K562 (cell line): ENCODE data around the gene SLC24A1. TPM values are rescaled to one million over a fixed set of nuclear protein-coding genes. Genes with fewer than 3 reads are reported as not detected.

Source experiments
- CBFA2T3 ChIP-seq: fragments of 450-650 bp; IDR thresholded peaks from 2 replicates; pipeline ENCODE4 v1.6.1; 2017
- CBX1 ChIP-seq: sonication (generic); IDR thresholded peaks from 2 replicates; pipeline ENCODE4 v1.6.1; 2016; ENCODE audit warnings: antibody characterized with exemption, low read depth, mild to moderate bottlenecking
- CC2D1A ChIP-seq: fragments of 450-650 bp; IDR thresholded peaks from 2 replicates; pipeline ENCODE4 v1.6.1; 2017; ENCODE audit warnings: mild to moderate bottlenecking
- GABPB2 ChIP-seq: fragments of 250-450 bp; sonication (Bioruptor Pico); conservative IDR thresholded peaks from 2 replicates; pipeline ENCODE4 v1.5.1; 2021; ENCODE audit warnings: mild to moderate bottlenecking
- KLF6 ChIP-seq: fragments of 250-450 bp; sonication (Bioruptor Pico); IDR thresholded peaks from 2 replicates; pipeline ENCODE4 v1.4.0; 2020; ENCODE audit warnings: mild to moderate bottlenecking, moderate library complexity, borderline replicate concordance
- MTF1 ChIP-seq: fragments of 250-450 bp; sonication (Bioruptor Pico); IDR thresholded peaks from 2 replicates; pipeline ENCODE4 v1.9.0; 2021; ENCODE audit warnings: moderate library complexity, mild to moderate bottlenecking, inconsistent platforms, borderline replicate concordance
- NFRKB ChIP-seq: fragments of 450-650 bp; IDR thresholded peaks from 2 replicates; pipeline ENCODE4 v1.6.1; 2016; ENCODE audit warnings: low read depth
- NR2C2 ChIP-seq, 2 experiments: fragments of 200-800 bp in 1 of 2; sonication (Bioruptor generic) in 1 of 2; sonication (generic) in 1 of 2; formaldehyde crosslinking in 1 of 2; IDR thresholded peaks; 2 replicates each; pipeline versions ENCODE4 v1.6.1 to v1.8.0; 2016 to 2022; ENCODE audit warnings: mild to moderate bottlenecking in 1 of 2, missing compliant biosample characterization in 1 of 2, missing genetic modification characterization in 1 of 2, missing genetic modification reagents in 1 of 2
- RAD51 ChIP-seq: fragments of 450-650 bp; IDR thresholded peaks from 2 replicates; pipeline ENCODE4 v1.7.1; 2016; ENCODE audit warnings: low read depth, mild to moderate bottlenecking, borderline replicate concordance
- SMAD3 ChIP-seq: fragments of 450-650 bp; formaldehyde crosslinking; conservative IDR thresholded peaks from 2 replicates; pipeline ENCODE4 v1.4.0; 2020; ENCODE audit warnings: mild to moderate bottlenecking
- SRSF9 ChIP-seq: fragments of 200-400 bp; formaldehyde crosslinking; IDR thresholded peaks from 2 replicates; pipeline ENCODE4 v1.6.1; 2017; ENCODE audit warnings: low read depth, low read length, borderline replicate concordance
- STAG1 ChIP-seq: sonication (generic); formaldehyde crosslinking; IDR thresholded peaks from 2 replicates; pipeline ENCODE4 v1.5.0; 2020; ENCODE audit warnings: missing genetic modification reagents, borderline replicate concordance
- TAF15 ChIP-seq: fragments of 200-400 bp; formaldehyde crosslinking; IDR thresholded peaks from 2 replicates; pipeline ENCODE4 v1.6.1; 2017; ENCODE audit warnings: mild to moderate bottlenecking, low read depth, low read length, moderate library complexity
- TARDBP ChIP-seq: fragments of 450-650 bp; IDR thresholded peaks from 2 replicates; pipeline ENCODE4 v1.6.1; 2016
- TEAD1 ChIP-seq, 2 experiments: fragments of 450-650 bp in 1 of 2; sonication (generic) in 1 of 2; formaldehyde crosslinking; IDR thresholded peaks; 2 replicates each; pipeline versions ENCODE4 v1.4.0 to v1.8.0; 2020 to 2022; ENCODE audit warnings: mild to moderate bottlenecking in 2 of 2, missing genetic modification reagents in 1 of 2
- TRIM28 ChIP-seq: fragments of 450-650 bp; IDR thresholded peaks from 2 replicates; pipeline ENCODE4 v1.6.1; 2017
- TSC22D4 ChIP-seq: fragments of 450-650 bp; IDR thresholded peaks from 2 replicates; pipeline ENCODE4 v1.6.1; 2016; ENCODE audit warnings: missing genetic modification characterization, missing biosample characterization, control low read depth
- ZBTB8A ChIP-seq: fragments of 450-650 bp; IDR thresholded peaks from 2 replicates; pipeline ENCODE4 v1.6.1; 2018; ENCODE audit warnings: mild to moderate bottlenecking, moderate library complexity; ENCODE audit not compliant: partially characterized antibody
- ZC3H11A ChIP-seq: IDR thresholded peaks from 2 replicates; pipeline ENCODE4 v1.6.1; 2012; ENCODE audit warnings: low read depth, low read length, improper control_type of control experiment
- ZNF239 ChIP-seq: fragments of 250-450 bp; sonication (Bioruptor Pico); IDR thresholded peaks from 2 replicates; pipeline ENCODE4 v1.4.0; 2020; ENCODE audit warnings: mild to moderate bottlenecking
- ZNF274 ChIP-seq: IDR thresholded peaks from 2 replicates; pipeline ENCODE4 v1.6.1; 2011; ENCODE audit warnings: low read depth, mild to moderate bottlenecking, low read length, moderate library complexity, borderline replicate concordance
- polyA plus RNA-seq, 8 experiments: library from polyadenylated mRNA; depleted of rRNA in 4 of 8; stranded (reverse) in 5 of 8; unstranded in 3 of 8; fragments of >200 nt; fragmentation: Nextera tagmentation in 2 of 8; fragmentation: Illumina TruSeq in 1 of 8; extraction: Ambion mirVana in 2 of 8; extraction: Trizol in 1 of 8; gene quantifications; 2 replicates each; pipeline versions ENCODE4 v1.2.1 to v1.2.3, GENCODE V29; 2011 to 2014; ENCODE audit warnings: inconsistent platforms in 1 of 8, missing spikeins in 1 of 8
- total RNA-seq, 7 experiments: library from RNA; depleted of rRNA in 6 of 7; stranded (reverse); fragments of >200 nt in 6 of 7; fragmentation: Illumina TruSeq in 2 of 7; extraction: Trizol in 2 of 7; gene quantifications; 2 replicates each; pipeline versions ENCODE4 v1.2.1 to v1.2.3, GENCODE V29; 2011 to 2021; ENCODE audit warnings: low replicate concordance in 1 of 7
- TF ChIP-seq, protein P1 (sequence below): fragments of 250-450 bp; sonication (Bioruptor Pico); IDR thresholded peaks from 2 replicates; pipeline ENCODE4 v1.5.1; 2021; ENCODE audit warnings: mild to moderate bottlenecking
- TF ChIP-seq, protein P2 (sequence below): sonication (generic); formaldehyde crosslinking; IDR thresholded peaks from 2 replicates; pipeline ENCODE4 v1.8.0; 2022; ENCODE audit warnings: mild to moderate bottlenecking, missing genetic modification reagents, borderline replicate concordance
- TF ChIP-seq, protein P3 (sequence below), 2 experiments: fragments of 200-800 bp in 1 of 2; sonication (Bioruptor generic) in 1 of 2; sonication (generic) in 1 of 2; formaldehyde crosslinking in 1 of 2; IDR thresholded peaks in 1 of 2; conservative IDR thresholded peaks in 1 of 2; 2 replicates each; pipeline versions ENCODE4 v1.5.0 to v1.6.1; 2016 to 2020; ENCODE audit warnings: missing compliant biosample characterization in 1 of 2, missing genetic modification characterization in 1 of 2, missing genetic modification reagents in 1 of 2

SLC24A1 gene
- total and polyA plus RNA-seq, 9 of the 15 experiments (the other 6 are each of a cell fraction or from before 2014, with no cell fraction given): 3.1 to 8.2 (median 5.5) TPM

DNA sequence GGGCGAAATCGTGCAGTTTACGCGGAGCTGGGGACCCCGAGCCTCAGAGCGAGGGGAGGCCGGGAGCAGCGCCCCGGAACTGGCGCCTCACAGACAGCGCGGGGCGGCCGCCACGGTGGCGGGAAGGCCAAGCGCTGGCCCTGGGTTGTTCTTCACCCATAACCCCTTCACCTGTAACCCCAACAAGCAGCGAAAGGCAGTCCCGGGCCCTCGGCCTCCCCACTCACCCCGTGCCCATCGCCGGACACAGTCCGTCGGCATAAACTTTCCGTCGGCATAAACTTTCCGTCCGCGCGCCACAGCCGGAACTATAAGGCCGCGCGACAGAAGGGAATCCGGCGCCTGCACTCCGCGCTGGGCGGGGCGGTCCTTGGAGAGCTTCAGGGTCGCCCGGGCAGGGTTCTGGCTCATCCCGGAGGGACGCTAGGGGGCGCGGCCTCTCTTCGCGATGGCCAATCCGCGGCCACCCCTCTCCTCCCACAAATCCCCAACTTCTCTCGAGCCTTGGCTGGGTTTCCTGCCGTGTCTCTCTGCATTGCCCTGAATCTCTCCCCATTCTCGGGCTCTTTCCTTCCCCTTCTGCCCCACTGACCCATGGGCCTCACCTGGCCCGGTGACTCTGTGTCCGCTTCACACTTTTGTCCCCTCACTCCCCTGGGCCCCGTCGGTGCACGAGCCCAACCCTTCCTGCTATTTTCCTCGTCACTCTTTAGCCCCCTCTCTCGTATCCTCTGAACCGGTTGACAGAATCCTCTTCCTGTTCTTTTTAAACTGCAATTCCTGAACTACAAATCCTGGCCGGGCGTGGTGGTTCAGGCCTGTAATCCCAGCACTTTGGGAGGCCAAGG is 10.6 kb upstream of the SLC24A1 start, which contains the start of gene INTS14 (continued):
- TF ChIP-seq NR2C2 (CRISPR knock-in tag; IDR thresholded peaks at IDR 0.05) (peak; percentile 86; the same call in 1 of the 2 replicates), NR2C2 (tag; IDR thresholded peaks at IDR 0.05) (peak; percentile 96), TARDBP (peak; percentile 89), ZNF274 (no peak), GABPB2 (CRISPR knock-in tag) (no peak), MTF1 (CRISPR knock-in tag) (no peak), CBX1 (peak; percentile 96), CC2D1A (peak; percentile 71), SMAD3 (CRISPR knock-in tag) (no peak; the same call in 1 of the 2 replicates), SRSF9 (no peak), ZBTB8A (no peak), ZNF239 (CRISPR knock-in tag) (no peak), TSC22D4 (tag) (no peak), TEAD1 (CRISPR knock-in tag; IDR thresholded peaks at IDR 0.05) (peak; percentile 82 to 90), STAG1 (CRISPR knock-in tag) (no peak), NFRKB (peak; percentile 81), KLF6 (CRISPR knock-in tag) (0 out of 2 replicates have a peak, but pooled peaks have one; percentile 4), TRIM28 (peak; percentile 79; the same call in 1 of the 2 replicates), ZC3H11A (peak; percentile 92; the same call in 1 of the 2 replicates), TAF15 (no peak), RAD51 (peak; percentile 15; the same call in 1 of the 2 replicates), CBFA2T3 (peak; percentile 22; the same call in 1 of the 2 replicates)
- TF ChIP-seq, protein P1, sequence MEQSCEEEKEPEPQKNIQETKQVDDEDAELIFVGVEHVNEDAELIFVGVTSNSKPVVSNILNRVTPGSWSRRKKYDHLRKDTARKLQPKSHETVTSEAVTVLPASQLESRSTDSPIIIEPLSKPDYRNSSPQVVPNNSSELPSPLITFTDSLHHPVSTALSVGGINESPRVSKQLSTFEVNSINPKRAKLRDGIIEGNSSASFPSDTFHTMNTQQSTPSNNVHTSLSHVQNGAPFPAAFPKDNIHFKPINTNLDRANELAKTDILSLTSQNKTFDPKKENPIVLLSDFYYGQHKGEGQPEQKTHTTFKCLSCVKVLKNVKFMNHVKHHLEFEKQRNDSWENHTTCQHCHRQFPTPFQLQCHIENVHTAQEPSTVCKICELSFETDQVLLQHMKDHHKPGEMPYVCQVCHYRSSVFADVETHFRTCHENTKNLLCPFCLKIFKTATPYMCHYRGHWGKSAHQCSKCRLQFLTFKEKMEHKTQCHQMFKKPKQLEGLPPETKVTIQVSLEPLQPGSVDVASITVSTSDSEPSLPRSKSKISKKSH: no peak
- TF ChIP-seq, protein P2, sequence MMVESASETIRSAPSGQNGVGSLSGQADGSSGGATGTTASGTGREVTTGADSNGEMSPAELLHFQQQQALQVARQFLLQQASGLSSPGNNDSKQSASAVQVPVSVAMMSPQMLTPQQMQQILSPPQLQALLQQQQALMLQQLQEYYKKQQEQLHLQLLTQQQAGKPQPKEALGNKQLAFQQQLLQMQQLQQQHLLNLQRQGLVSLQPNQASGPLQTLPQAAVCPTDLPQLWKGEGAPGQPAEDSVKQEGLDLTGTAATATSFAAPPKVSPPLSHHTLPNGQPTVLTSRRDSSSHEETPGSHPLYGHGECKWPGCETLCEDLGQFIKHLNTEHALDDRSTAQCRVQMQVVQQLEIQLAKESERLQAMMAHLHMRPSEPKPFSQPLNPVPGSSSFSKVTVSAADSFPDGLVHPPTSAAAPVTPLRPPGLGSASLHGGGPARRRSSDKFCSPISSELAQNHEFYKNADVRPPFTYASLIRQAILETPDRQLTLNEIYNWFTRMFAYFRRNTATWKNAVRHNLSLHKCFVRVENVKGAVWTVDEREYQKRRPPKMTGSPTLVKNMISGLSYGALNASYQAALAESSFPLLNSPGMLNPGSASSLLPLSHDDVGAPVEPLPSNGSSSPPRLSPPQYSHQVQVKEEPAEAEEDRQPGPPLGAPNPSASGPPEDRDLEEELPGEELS (CRISPR knock-in tag): no peak
- TF ChIP-seq, protein P3, sequence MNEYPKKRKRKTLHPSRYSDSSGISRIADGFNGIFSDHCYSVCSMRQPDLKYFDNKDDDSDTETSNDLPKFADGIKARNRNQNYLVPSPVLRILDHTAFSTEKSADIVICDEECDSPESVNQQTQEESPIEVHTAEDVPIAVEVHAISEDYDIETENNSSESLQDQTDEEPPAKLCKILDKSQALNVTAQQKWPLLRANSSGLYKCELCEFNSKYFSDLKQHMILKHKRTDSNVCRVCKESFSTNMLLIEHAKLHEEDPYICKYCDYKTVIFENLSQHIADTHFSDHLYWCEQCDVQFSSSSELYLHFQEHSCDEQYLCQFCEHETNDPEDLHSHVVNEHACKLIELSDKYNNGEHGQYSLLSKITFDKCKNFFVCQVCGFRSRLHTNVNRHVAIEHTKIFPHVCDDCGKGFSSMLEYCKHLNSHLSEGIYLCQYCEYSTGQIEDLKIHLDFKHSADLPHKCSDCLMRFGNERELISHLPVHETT (CRISPR knock-in tag; conservative IDR thresholded peaks at IDR 0.05 in 1 of 2, IDR thresholded peaks at IDR 0.05 in 1 of 2): peak in 1 of 2 experiments; percentile 96; a peak in 2 of 4 replicates
